Mesodermal cell (in vitro differentiated cells): ENCODE data around the gene RCL1.

Experiments
- H3K27ac ChIP-seq: 2 replicates; pipeline ENCODE4 v1.7.0; 2013; ENCODE audit warnings: mild to moderate bottlenecking, low read depth, low read length, moderate library complexity; ENCODE audit not compliant: severe bottlenecking
- H3K36me3 ChIP-seq: 2 replicates; pipeline ENCODE4 v1.7.1; 2013; ENCODE audit warnings: mild to moderate bottlenecking, low read length, moderate library complexity; ENCODE audit not compliant: control insufficient read depth, insufficient read depth
- H3K4me1 ChIP-seq: one replicate; pipeline ENCODE4 v1.7.1; 2013; ENCODE audit warnings: mild to moderate bottlenecking, low read length; ENCODE audit not compliant: insufficient read depth, control insufficient read depth, poor library complexity, severe bottlenecking
- H3K4me3 ChIP-seq: 2 replicates; pipeline ENCODE4 v1.7.0; 2013; ENCODE audit warnings: low read length, control low read depth, mild to moderate bottlenecking; ENCODE audit not compliant: insufficient read depth, poor library complexity, severe bottlenecking; ENCODE audit errors: extremely low read depth
- H3K9me3 ChIP-seq: 2 replicates; pipeline ENCODE4 v1.7.1; 2013; ENCODE audit warnings: mild to moderate bottlenecking, low read length, moderate library complexity; ENCODE audit not compliant: control insufficient read depth
- WGBS, 2 experiments: methylation state at CpG; one replicate each; pipeline ENCODE4 v1.1.5; 2013; ENCODE audit warnings: missing lambda C conversion rate in 2 of 2; ENCODE audit not compliant: insufficient coverage in 2 of 2; 5-methylcytosine and 5-hydroxymethylcytosine counted together

RCL1 gene

GRCh38 chr9:4842734-4843133 is 50.0 kb downstream of the RCL1 start:
- Histone ChIP-seq H3K4me3 (no peak overlapping the region), H3K4me1 (peaks cover 3% of the 10 kb centered on the region), H3K27ac (no peak overlapping the region), H3K9me3 (no peaks in the 10 kb centered on the region), H3K36me3 (peaks cover 56% of the 10 kb centered on the region)
- WGBS, 2 experiments, result 83 to 97% methylated on average over 2 to 3 of the region's 4 CpGs

GRCh38 chr9:4844056-4844838 is 51.5 kb downstream of the RCL1 start:
- WGBS, 2 experiments, result 91 to 98% methylated on average over 6 to 8 of the region's 9 CpGs
- H3K4me3 ChIP-seq, result no peak overlapping the region
- peaks cover 3% of the 10 kb centered on the region for H3K4me1 ChIP-seq
- peaks cover 56% of the 10 kb centered on the region for H3K36me3 ChIP-seq
- no peaks in the 10 kb centered on the region for H3K9me3 ChIP-seq
- H3K27ac ChIP-seq, result no peak overlapping the region

- H3K27ac ChIP-seq, result no peak overlapping the region
- peaks cover 55% of the 10 kb centered on the region for H3K36me3 ChIP-seq
- no peak overlapping the region for H3K4me3 ChIP-seq
- WGBS, 2 experiments, result 93 to 94% methylated on average over 5 of the region's 5 CpGs
- no peaks in the 10 kb centered on the region for H3K4me1 ChIP-seq
- H3K9me3 ChIP-seq, result no peaks in the 10 kb centered on the region
Measured at GRCh38 chr9:4849369-4849768, 56.6 kb downstream of the RCL1 start.

- 85 to 89% methylated on average over 3 to 7 of the region's 9 CpGs for WGBS, 2 experiments
- H3K36me3 ChIP-seq, result peaks cover 44% of the 10 kb centered on the region
- H3K4me1 ChIP-seq, result peaks cover 8% of the 10 kb centered on the region
- H3K4me3 ChIP-seq, result no peak overlapping the region
- no peaks in the 10 kb centered on the region for H3K9me3 ChIP-seq
- no peak overlapping the region for H3K27ac ChIP-seq
Measured at GRCh38 chr9:4850603-4851310, 58.0 kb downstream of the RCL1 start.

- H3K9me3 ChIP-seq, result no peaks in the 10 kb centered on the region
- H3K4me3 ChIP-seq, result no peak overlapping the region
- peaks cover 14% of the 10 kb centered on the region for H3K4me1 ChIP-seq
- 100% methylated on average over 3 to 6 of the region's 6 CpGs for WGBS, 2 experiments
- no peak overlapping the region for H3K27ac ChIP-seq
- peaks cover 35% of the 10 kb centered on the region for H3K36me3 ChIP-seq
Measured at GRCh38 chr9:4852419-4852818, 59.7 kb downstream of the RCL1 start.

GRCh38 chr9:4854265-4854590 is 61.5 kb downstream of the RCL1 start:
- Histone ChIP-seq H3K9me3 (no peaks in the 10 kb centered on the region), H3K4me3 (no peak overlapping the region), H3K4me1 (peaks cover 14% of the 10 kb centered on the region), H3K36me3 (peaks cover 39% of the 10 kb centered on the region), H3K27ac (no peak overlapping the region)
- WGBS, 2 experiments, result no CpG with 5 or more reads among the region's 1 CpG

GRCh38 chr9:4855841-4856240 is 63.1 kb downstream of the RCL1 start:
- no peak overlapping the region for H3K4me3 ChIP-seq
- 90% methylated on average over 2 of the region's 2 CpGs; no CpG with 5 or more reads in 1 of the 2 experiments for WGBS, 2 experiments
- peaks cover 14% of the 10 kb centered on the region for H3K4me1 ChIP-seq
- no peaks in the 10 kb centered on the region for H3K9me3 ChIP-seq
- H3K36me3 ChIP-seq, result peaks cover 52% of the 10 kb centered on the region
- H3K27ac ChIP-seq, result peak overlapping the region; percentile 29

- Histone ChIP-seq H3K4me1 (peaks cover 14% of the 10 kb centered on the region), H3K9me3 (no peaks in the 10 kb centered on the region), H3K36me3 (peaks cover 59% of the 10 kb centered on the region), H3K27ac (no peak overlapping the region), H3K4me3 (no peak overlapping the region)
- WGBS, 2 experiments, result 80% methylated on average over 1 of the region's 8 CpGs; no CpG with 5 or more reads in 1 of the 2 experiments
Measured at GRCh38 chr9:4857163-4857810, 64.5 kb downstream of the RCL1 start.

- Histone ChIP-seq H3K4me1 (peaks cover 14% of the 10 kb centered on the region), H3K4me3 (no peak overlapping the region), H3K36me3 (peaks cover 53% of the 10 kb centered on the region), H3K27ac (no peak overlapping the region), H3K9me3 (no peaks in the 10 kb centered on the region)
- 90 to 96% methylated on average over 4 of the region's 6 CpGs for WGBS, 2 experiments
Measured at GRCh38 chr9:4859035-4859434, 66.3 kb downstream of the RCL1 start.

GRCh38 chr9:4860383-4860782 is 67.6 kb downstream of the RCL1 start:
- 38 to 50% methylated on average over 2 of the region's 2 CpGs for WGBS, 2 experiments
- Histone ChIP-seq H3K27ac (no peak overlapping the region), H3K9me3 (no peaks in the 10 kb centered on the region), H3K4me1 (peaks cover 10% of the 10 kb centered on the region), H3K36me3 (peaks cover 47% of the 10 kb centered on the region), H3K4me3 (no peak overlapping the region)
